CD4-positive, alpha-beta T cell treated with Interleukin-15 for 4 hours (primary cell): ENCODE results near the gene GMPR.

Source experiments
- DNase-seq: peaks from one replicate; pipeline ENCODE4 v3.0.0-alpha.2; 2020; ENCODE audit warnings: low spot score

The GMPR gene

DNA sequence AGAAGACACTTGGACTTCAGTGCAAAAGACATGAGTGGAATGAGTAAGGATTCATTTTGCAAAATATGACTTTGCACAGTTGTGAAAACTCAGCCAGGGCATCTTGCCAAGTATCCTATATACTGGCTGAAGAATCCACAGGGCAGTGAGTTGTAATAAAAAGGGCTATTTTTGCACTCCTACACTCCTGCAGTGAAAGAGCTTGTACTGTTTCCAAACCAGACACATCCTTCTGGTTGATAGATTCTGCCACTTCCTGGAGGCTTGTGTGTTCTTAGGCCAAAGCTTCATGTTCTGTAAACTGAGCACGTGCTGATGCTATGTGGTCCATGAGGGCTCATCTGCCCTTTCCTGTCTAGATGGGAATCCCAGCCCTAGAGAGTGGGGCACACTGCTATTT, 34.9 kb downstream of the GMPR start:
- no peak for DNase-seq

DNA sequence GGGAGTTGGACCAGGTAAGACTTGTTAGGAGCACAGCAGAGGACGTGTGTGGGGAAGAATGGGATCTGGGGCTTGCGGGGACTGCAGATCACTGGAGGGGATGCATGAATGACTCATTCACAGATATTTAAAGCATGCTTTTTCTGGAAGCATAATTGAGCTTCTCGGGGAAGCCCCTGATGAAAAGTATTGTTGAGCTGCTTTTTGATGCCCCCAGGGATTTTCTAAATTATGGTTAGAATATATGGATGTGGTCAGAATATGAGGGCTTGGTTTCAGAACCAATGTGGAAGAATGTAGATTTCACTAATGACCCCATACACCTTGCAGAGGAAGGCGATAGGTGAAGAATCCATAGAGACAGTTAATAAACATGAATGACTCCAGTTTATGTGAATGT, 36.1 kb downstream of the GMPR start:
- no peak for DNase-seq

DNA sequence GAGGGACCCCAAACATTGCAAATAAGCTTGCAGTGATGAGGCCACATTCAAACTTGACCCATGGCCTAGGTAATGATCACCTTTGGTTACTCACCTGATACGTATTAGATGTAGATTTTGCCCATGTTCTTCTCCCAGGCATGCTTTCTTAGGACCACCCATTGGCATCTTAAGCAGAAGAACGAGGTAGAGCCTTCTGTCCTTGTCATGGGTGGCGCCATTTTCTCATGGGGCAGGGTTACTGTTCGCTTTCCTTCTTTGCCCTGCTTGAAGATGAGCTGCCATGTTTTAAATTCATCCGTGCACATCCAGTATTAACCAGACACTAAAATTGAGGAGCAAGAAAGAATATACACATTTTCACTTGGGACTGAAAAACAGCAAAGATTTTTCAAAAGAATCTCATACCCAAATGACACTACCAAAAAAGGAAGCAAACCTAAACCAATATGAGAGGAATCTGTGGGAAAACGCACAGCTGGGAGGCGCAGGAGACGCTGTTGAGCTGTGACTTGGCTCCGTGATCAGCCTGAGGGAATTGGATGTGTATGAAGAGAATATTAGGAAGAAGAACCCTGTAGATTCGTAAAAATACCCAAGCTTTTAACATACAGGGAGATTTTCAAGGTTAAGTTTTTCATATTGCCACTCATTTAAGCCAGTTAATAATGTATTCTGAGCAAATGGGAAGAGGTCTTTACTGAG, 36.6 kb downstream of the GMPR start:
- no peak for DNase-seq

DNA sequence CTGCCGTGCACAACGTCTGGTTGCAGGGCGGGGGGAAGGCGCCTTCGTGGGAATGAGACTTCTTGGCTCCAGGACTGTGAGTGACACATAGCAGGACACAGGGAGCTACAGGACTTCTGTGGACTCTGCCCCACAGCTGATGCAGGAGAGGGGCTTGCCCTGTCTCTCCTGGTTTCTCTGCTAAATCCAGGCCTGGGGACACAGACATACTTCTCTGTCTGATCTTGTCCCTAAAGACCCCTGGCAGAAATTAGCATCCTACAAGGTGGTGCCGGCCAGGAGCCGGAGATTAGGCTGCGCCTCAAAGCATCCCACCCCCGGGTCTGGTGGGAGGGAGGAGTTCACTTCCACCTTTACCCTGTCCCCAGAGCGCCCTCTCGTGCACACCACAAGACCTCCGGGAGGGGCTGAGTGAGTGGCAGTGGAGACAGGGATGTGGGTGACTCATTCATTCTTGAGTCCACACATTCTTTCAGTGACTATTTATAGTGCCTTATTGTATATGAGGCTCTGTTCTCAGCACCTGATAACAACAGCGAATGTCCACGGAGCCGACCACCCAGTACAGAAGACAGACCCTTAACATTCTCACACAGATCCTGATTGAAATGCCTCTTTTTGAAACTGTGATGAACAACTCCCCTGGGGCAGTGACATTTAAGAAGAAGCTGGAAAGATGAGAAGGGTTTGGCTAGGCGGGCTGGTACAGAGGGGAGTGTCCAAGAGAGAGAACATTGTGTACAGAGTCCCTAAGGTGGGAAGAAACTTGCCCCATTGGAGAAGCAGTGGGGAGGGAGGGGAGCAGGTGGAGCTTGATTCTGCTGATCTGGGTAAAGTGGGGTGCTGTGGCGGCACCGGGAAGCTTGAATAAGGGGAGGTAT, 39.0 kb downstream of the GMPR start:
- no peak for DNase-seq

DNA sequence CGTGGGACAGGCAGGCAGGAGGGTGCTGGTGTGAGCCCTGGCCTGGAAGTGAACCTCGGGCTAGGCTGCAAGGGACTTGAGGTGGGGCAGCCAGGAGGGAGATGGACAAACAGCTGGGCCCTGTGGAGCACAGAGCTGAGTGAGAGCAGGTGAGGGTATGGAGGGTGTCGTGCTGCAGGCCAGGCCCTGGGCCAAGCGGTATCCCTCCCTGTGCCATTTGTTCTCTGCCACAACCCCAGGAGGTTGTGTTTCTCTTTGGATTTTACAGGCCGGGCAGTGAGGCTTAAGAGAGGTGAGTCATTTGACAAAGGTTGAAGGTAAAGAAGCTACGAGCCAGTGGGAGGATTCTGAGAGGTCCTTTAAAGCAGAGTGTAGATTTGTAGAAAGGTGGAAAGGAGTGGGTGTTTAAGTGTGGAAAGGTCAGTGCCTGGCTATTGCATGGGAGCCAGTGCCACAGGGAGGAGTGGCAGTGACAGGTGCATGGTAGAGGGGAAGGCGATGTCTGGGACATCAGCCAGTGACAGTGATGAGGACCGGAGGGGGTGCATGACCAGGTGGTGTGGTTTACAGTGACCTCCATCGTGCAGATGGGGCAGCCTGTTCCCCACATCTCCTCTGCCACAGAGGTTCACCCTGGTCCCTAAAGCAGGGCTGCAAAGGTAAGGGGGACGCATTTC, 39.8 kb downstream of the GMPR start:
- DNase-seq: no peak

DNA sequence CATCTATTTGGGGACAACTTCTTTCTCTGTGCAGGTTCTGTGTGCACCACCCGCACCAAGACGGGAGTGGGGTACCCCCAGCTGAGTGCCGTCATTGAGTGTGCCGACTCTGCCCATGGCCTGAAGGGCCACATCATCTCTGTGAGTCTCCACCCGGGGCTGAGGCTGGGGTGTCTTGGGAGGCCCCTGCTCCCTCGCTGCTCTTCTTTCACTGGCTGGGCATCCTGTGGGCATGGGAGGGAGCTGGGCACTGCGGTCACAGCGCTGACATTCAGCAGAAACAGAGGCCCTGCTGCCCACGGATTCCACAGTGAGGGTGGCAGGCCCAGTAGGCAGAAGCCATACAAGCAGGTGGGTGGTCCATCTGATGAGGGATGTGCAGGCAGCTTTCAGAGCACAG, 40.4 kb downstream of the GMPR start:
- no peak for DNase-seq

DNA sequence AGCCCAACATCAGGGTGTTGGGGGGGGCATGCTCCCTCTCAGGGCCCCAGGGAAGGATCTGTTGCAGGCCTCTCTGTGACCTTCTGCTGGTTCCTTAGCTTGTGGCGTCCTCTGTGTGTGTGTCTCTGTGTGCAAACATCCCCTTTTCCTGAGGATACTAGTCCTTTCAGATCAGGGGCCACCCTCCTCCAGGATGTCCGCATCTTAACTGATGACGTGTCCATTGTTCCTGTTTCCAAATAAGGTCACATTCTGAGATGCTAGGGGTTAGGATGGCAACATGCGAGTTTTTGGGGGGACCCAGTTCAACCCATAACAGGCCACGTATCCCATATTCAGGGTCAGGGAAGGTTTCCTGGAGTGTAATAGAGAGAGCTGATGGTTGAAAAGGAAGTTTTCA, 40.9 kb downstream of the GMPR start:
- DNase-seq: no peak

DNA sequence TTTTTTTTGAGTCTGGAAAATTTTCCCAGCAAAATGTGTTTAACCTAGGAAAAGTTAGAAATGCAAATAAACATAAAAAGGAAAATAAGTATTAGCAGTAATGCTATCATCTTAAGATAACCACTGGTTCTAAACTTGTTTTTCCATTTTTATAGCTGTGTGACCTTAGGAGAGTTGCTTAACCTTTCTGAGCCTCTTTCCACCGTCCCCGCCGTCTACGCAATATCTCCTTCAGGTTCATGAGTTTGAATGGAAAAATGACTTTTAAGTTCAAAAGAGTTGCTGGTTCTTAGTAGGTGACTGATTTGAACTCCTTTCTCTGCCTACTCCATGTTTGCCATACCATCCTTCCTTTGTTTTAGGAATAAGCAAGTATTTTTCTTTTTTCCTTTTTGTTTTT, 44.0 kb downstream of the GMPR start:
- DNase-seq: no peak

DNA sequence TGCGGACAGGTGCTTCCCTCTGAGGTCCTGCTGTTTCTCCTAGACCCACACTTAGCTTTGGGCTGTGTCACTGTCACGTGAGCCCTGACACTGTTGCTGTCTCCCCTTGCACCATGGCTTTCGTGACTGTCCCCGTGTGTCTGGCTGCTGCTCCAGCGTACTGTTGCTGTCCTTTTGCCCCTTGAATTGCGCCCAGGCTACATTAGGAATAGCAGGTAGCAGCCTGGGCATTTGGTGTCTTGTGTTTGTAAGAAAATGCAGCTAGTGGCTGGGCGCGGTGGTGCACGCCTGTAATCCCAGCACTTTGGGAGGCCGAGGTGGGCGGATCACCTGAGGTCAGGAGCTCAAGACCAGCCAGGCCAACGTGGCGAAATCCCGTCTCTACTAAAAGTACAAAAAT, 46.1 kb downstream of the GMPR start:
- no peak for DNase-seq

DNA sequence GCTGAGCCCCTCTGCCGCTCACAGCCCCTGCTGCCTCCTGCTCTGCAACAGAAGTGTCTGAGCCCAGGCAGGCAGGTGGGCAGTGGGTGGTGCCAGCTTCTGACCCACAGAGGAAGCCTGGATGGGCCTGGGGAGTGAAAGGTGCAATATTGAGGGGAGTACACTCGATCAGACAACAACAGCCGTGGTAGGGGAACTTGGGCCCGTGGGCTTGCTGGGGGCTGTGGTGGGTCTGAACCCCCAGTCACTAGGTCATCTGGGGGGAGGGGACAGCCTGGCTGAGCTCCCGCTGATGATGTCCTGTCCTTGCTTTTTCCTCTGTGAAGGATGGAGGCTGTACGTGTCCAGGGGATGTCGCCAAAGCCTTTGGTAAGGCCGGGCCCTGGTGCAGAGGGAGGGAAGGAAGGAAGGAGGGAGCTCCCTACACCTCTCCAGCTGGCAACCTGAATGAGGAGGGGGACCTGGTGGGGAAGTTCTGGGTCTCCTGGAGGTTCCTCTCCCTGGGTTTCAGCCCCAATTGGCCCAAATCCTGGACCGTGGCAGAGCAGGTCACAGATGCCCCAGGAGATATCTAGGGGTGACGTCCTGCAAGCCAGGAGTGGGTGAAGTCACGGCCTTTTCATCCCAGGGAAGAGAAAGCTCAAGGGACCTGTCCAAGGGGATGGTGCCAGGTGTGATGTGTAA, 47.2 kb downstream of the GMPR start:
- DNase-seq: no peak

DNA sequence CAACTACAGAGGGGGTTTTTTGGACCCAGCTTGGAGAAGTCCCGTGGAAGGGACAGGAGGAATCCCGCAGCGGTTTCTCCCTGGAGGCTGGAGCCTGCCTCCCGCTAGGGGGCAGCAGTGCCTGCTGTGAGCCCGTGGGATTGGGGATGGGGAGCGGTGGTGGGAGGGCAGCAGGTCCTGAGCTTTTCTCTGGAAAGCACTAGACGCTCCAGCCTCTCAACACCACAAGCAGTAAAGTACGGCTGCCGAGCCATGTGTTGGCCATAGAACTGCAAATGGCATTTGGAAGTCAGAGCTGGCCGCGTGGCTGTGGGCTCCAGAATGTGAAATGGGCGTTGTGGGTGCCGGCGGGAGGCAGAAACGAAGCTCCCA, 47.8 kb downstream of the GMPR start:
- DNase-seq: peak; percentile 3

DNA sequence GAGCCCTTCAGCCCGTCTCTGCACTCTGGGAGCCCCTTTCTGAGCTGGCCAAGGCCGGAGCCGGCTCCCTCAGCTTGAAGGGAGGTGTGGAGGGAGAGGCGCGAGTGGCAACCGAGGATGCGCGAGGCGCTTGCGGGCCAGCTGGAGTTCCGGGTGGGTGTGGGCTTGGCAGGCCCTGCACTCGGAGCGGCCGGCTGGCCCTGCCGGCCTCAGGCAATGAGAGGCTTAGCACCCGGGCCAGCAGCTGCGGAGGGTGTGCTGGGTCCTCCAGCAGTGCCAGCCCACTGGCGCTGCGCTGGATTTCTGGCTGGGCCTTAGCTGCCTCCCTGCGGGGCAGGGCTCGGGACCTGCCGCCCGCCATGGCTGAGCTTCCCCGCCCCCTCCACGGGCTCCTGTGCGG, 49.8 kb downstream of the GMPR start:
- no peak for DNase-seq

DNA sequence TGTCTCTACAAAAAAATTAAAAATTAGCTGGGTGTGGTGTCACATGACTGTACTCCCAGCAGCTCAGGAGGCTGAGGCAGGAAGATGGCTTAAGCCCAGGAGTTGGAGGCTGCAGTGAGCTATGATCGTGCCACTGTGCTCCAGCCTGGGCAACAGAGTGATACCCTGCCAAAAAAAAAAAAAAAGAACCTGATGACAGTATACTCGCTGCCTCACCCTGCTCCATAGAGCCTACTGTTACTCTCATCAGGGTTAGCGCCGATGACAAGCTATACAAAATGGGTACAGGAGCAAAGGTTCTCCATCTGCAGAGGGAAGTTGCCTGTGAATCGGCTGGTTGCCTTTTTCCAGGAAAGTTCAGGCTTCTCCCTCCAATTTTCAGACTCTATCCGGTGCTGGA, 53.4 kb downstream of the GMPR start:
- DNase-seq: no peak

DNA sequence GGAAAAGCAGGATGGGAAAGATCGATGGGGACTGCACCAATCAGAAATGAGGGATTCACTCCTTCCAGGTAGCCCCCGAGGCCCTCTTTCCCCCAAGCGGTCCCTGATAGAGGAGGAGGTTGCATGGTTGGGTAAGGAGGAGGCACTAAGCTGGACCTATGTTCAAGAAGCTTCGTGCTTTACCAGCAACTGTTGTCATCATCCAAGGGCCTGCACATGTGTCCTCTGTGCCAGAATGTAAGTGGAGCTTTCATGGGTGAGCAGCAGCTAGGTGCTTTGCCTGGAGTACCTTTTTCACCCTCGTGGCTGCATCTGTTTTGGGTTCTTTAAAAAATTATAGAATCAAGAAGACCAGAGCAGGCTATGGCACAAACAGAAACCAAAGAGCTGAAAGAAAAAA, 54.0 kb downstream of the GMPR start:
- DNase-seq: no peak

DNA sequence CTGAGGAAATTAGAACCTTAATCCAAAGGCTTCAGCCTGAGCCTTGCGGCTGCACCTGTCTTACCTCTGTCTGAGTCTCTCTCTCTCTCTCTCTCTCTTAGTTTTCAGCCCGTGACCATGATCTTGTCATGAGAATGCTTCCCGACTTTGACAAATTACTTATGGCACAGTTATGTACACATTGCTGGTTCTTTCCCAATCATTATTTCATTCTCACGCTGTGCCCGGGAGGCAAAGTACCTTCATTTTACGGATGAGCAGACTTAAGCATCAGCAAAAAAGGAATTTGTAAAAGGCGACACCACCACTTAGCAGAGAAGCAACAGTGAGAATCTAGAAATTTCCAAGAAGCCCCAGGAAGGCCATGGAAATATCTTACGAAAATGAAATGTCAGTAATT, 54.6 kb downstream of the GMPR start:
- DNase-seq: no peak

DNA sequence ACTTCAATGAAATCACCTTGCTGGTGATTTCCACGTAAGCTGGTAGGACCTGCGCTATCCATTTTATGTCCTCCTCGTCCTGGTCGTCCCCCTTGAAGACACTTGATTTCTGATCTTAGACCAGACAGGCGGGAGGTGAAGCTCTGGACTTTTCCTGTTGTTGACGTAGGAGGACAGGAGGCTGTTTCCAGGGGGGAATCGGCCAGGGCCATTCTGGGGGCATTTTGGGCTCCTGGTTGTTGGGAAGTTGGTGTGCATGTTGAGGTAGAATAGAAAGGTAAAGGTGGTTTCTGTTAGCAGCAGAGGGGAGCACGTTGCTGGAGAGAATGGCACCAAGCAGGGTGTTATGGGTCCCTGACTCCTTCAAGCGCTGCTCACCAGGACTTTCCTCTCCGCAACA, 56.0 kb downstream of the GMPR start:
- DNase-seq: no peak

DNA sequence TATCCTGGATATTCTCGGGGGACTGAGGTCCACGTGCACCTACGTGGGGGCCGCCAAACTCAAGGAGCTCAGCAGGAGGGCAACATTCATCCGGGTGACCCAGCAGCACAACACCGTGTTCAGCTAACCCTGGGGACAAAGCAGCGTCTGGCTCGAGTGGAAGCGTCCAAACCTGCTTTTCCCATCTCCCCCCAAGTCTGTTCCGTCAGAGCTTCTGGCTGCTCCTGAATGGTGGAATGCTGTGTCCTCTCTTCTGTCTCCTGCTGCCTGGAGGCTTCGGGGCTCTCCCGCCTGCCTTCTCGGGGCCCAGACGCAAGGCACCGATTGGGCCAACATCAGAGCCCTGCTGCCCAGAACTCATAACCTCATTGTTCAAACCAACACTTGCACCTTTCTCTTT, 56.7 kb downstream of the GMPR start:
- DNase-seq: no peak

DNA sequence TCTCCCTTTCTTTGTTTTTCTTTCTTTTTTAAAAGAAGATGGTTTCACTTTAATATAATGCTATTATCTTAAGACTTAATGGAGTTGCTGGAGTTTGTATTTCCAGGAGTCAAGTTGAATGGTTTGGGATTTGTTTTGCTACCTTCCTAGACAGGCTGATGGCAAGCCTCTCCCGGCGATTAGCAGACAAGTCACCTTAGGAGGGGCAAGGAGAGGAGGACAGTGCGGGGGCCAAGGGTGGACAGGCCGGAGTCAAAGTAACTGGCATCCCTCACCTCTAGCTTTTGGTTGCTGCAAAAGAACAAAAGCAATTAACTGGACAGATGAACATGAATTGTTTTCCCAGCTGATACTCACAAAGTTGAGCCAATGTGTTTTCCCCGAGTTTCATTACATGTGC, 57.1 kb downstream of the GMPR start:
- DNase-seq: no peak

DNA sequence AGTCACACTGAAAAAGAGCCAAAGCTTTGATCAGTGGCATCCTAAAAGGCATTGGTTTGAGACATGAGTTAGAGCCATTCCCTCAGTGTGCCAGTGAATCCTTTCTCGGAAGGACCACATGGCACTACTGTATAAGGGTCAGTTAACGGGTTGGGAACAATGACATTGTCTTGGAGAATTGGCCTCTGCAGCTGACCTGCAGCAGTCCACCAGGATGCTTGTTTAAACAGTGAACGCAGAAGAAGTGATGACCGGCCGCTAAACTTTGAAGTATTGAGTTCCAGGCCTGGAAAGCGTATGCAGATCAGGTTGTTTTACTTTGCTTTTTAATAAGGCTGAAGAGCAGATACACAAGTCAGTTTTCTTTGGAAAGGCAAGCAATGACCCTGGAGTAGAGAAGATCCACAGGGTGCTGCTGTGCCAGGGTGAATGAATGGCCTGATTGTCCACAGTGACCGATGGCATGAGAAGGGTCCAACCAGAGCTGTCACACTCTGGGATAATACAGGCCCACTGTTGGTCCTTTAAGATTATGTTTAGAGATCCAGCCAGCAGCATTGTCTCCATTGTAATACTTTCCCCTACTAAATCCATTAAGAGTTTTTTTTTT, 57.8 kb downstream of the GMPR start:
- DNase-seq: no peak

DNA sequence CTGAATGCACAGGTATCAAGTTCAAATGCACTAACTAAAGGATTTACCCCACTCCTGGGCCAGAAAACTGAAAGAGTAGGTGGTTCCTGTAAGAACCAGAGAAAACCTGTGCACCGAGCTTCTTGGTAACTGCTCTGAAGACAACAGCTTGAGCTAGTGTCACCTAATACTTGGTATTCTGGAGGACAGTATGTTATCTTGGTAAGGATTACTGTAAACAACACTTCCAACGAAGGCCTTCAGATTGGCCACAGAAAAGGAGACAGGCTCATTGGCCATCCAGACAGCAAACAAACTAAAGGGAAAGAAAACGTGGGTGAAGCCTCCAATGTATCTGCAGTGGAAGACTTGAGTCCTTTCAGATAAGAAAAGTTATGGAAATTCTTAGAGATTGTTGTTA, 61.5 kb downstream of the GMPR start:
- DNase-seq: no peak

DNA sequence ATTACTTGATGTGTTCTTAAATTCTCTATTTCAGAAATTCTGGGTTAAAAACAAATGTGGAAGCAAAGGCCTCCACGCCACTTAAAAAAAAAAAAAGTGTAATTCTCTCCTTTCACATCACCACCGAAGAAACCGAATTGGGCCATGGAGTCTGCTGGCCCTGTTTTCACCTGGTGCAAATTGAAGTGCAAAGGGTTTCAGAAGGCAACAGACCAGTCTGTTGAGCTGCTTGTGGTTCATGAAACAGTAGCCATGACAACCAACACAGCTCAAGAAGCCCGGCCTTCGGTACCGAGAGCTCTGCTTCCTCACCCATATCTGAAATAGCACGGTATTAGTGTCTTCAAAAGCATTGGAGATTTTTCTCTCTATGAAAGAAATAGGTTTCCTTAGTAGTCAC, 63.1 kb downstream of the GMPR start:
- no peak for DNase-seq
